Mononuclear cell (primary cell): Measurements from ENCODE around the gene SIM2. TPM values are rescaled to one million over a fixed set of nuclear protein-coding genes. Genes with fewer than 3 reads are reported as not detected.
"Not testable (repeated sequence)": the region's sequence is repeated elsewhere in the genome, so short reads cannot be mapped to it uniquely, and the experiment has no call there.

Source experiments
- H3K27me3 ChIP-seq: 2 replicates; pipeline ENCODE4 v1.6.0; 2011; ENCODE audit warnings: low read length, control low read depth; ENCODE audit not compliant: insufficient read depth
- H3K4me1 ChIP-seq: 2 replicates; pipeline ENCODE4 v1.5.1; 2011; ENCODE audit warnings: mild to moderate bottlenecking, low read length, control low read depth; ENCODE audit not compliant: insufficient read depth
- H3K4me3 ChIP-seq: 2 replicates; pipeline ENCODE4 v1.5.1; 2011; ENCODE audit warnings: mild to moderate bottlenecking, low read length, moderate library complexity
- H3K9me3 ChIP-seq: 2 replicates; pipeline ENCODE4 v1.5.1; 2011; ENCODE audit warnings: low read depth, mild to moderate bottlenecking, control low read depth, low read length
- total RNA-seq: library from RNA; depleted of rRNA; stranded (reverse); fragments of >200 nt; gene quantifications from one replicate; pipeline ENCODE4 v1.2.3, GENCODE V29; 2012

SIM2 gene, protein sequence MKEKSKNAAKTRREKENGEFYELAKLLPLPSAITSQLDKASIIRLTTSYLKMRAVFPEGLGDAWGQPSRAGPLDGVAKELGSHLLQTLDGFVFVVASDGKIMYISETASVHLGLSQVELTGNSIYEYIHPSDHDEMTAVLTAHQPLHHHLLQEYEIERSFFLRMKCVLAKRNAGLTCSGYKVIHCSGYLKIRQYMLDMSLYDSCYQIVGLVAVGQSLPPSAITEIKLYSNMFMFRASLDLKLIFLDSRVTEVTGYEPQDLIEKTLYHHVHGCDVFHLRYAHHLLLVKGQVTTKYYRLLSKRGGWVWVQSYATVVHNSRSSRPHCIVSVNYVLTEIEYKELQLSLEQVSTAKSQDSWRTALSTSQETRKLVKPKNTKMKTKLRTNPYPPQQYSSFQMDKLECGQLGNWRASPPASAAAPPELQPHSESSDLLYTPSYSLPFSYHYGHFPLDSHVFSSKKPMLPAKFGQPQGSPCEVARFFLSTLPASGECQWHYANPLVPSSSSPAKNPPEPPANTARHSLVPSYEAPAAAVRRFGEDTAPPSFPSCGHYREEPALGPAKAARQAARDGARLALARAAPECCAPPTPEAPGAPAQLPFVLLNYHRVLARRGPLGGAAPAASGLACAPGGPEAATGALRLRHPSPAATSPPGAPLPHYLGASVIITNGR
- not detected for total RNA-seq

DNA sequence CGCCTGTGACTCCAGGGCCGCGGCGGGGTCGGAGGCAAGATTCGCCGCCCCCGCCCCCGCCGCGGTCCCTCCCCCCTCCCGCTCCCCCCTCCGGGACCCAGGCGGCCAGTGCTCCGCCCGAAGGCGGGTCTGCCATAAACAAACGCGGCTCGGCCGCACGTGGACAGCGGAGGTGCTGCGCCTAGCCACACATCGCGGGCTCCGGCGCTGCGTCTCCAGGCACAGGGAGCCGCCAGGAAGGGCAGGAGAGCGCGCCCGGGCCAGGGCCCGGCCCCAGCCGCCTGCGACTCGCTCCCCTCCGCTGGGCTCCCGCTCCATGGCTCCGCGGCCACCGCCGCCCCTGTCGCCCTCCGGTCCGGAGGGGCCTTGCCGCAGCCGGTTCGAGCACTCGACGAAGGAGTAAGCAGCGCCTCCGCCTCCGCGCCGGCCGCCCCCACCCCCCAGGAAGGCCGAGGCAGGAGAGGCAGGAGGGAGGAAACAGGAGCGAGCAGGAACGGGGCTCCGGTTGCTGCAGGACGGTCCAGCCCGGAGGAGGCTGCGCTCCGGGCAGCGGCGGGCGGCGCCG is at the start of gene SIM2:
Gene SIM2, plus strand, starts transcription at position 135 of the 565 bp plus-strand sequence. CDS start 632 bp downstream, outside the sequence.
- H3K4me3 ChIP-seq, result no peak within 1 kb of the TSS
- H3K9me3 ChIP-seq, result no peaks in the 10 kb centered on the region
- peaks cover 89% of the 10 kb centered on the region for H3K27me3 ChIP-seq
- peaks cover 9% of the 10 kb centered on the region for H3K4me1 ChIP-seq

DNA sequence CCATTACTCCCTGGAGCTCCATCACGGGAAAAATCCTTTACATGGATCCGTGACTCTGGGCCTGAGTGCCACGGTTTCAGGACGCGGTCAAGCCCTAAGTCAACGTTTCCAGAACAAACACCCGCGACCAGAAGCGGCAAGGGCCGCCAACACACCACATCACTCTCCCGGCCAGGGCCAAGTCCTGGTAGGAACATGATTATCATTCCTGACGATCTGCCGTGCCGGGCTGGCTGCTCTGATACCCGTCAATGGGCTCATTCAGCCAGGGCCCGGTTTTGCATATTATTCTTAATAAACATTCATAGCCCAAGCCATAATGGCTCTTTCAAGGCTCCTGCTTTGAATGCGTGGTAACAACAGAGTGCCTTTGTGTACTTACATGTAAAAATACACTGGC is 44.6 kb upstream of the SIM2 start:
- H3K27me3 ChIP-seq, result peaks cover 3% of the 10 kb centered on the region
- no peaks in the 10 kb centered on the region for H3K4me1 ChIP-seq
- no peak overlapping the region for H3K4me3 ChIP-seq
- H3K9me3 ChIP-seq, result no peaks in the 10 kb centered on the region

DNA sequence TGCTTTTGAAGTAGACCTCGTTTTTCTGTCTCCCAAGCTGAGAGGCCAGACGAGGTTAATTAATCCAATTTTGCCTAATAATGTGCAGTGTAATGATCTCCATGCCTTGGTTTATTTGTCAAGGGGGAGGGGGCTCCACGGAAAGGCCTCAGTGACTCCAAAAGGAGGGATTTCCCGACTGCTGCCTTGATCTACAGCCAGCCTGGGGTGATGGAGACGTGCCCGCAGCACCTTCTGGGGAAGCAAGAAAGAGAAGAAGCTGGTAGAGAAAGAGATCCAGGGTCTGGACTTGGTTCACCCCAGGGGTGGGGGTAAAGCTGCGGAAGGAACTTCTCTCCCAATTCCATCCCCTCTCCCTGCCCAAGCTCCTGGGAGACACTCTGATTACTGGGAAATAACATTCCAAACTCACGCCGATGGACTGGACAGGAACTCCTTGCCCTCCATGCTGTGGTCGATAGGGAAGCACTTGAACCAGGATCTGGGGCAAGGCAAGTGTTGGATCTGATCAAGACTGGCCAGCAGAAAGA is 44.1 kb upstream of the SIM2 start:
- no peaks in the 10 kb centered on the region for H3K4me1 ChIP-seq
- H3K9me3 ChIP-seq, result no peaks in the 10 kb centered on the region
- H3K27me3 ChIP-seq, result peaks cover 3% of the 10 kb centered on the region
- H3K4me3 ChIP-seq, result no peak overlapping the region

DNA sequence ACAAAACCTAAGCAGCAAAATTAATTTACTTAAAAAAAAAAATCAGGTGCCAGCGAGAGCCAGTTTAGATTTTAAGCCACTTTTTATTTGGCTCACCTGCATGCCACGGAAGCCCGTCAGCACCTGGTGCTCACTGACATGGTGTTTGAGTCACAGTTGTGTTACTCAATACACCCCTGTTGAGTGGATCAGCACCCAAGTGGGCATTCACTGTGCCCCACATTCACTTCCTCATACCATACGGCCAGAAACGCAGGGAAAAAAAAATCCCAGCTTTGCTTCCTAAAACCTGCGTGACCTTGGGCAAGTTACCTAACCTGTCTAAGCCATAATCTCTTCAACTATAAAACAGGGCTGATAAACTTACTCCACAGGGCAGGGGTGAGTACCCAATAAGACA is 42.8 kb upstream of the SIM2 start:
- peaks cover 3% of the 10 kb centered on the region for H3K27me3 ChIP-seq

DNA sequence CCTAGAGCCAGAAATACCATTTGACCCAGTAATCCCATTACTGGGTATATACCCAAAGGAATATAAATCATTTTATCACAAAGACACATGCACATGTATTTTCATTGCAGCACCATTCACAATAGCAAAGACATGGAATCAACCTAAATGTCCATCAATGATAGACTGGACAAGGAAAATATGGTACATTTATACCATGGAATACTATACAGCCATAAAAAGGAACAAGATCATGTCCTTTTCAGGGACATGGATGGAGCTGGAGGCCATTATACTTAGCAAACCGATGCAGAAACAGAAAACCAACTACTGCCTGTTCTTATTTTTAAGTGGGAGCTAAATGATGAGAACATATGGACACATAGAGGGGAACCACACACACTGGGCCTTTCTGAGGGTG is 41.6 kb upstream of the SIM2 start:
- not testable (repeated sequence) for H3K27me3 ChIP-seq, H3K4me1 ChIP-seq, H3K9me3 ChIP-seq, H3K4me3 ChIP-seq

More for the DNA sequence above, 42.8 kb upstream of the SIM2 start:
- H3K9me3 ChIP-seq, result no peaks in the 10 kb centered on the region
- H3K4me1 ChIP-seq, result no peaks in the 10 kb centered on the region
- no peak overlapping the region for H3K4me3 ChIP-seq

DNA sequence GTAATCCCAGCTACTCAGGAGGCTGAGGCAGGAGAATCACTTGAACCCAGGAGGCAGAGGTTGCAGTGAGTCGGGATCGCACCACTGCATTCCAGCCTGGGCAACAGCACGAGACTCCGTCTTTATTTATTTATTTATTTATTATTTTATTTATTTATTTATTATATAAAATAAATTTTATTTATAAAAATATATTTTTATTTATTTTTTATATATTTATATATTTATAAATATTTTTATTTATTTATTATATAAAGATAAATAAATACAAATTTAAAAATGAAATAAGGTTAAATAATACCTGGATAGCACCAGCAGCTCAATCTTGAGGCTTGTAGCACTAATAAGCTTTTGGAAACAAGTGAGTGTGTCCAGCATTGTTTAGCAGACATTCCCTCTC is 40.9 kb upstream of the SIM2 start:
- no peaks in the 10 kb centered on the region for H3K4me1 ChIP-seq
- H3K9me3 ChIP-seq, result no peaks in the 10 kb centered on the region
- H3K4me3 ChIP-seq, result no peak overlapping the region
- H3K27me3 ChIP-seq, result peaks cover 3% of the 10 kb centered on the region

DNA sequence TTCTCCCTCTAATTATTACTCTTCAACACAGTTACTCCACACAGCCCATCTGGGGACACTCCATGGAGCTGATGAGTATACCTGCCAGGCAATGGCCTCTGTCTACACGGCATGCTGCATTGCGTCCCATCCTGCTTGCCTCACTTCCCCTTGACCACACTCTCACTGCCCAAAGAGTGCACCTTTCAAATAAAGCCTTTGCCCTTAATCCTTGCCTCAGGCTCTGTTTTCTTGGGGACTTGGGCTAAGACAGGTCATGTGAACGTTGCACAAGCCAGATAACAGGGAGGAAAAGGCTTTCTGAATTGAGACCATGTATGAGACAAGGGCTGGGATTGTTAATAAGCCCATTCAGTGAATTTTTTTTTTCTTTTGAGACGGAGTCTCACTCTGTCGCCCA is 40.0 kb upstream of the SIM2 start:
- peaks cover 6% of the 10 kb centered on the region for H3K27me3 ChIP-seq
- no peaks in the 10 kb centered on the region for H3K9me3 ChIP-seq
- no peaks in the 10 kb centered on the region for H3K4me1 ChIP-seq
- no peak overlapping the region for H3K4me3 ChIP-seq

DNA sequence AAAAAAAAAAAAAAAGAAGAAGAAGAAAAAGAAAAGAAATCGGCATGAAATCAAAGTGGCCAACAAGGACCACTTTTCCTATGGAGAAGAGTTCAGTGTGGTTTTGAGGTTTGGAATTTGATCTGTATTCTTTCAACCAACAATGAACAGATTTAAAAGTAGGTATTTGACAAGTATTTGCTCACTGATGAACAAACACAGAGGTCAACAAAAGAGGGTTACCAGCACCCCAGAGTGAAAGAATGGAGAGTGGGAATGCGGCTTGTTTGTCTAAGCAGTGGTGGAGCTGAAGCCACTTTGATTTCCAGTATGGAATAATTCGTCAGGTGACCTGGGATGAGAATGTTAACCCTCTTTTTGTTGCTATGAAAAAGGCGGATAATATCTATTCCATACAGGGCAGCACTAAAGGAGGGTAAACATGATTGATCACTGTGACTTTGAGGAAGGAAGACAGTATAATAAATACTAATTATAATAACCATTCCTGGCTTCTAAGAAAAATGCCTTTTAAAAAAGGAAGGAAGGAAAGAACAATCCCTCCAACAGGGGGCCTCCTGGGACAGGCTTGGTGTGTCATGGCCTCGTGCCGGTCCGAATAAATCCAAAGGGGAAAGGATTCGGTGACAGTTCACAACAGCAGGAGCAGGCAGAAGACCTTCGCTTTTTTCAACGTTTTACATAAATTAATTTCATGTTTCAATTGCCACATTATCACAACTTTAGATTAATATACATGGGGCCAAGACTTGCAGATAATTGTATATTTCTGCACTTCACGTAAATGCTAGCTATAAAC is 37.2 kb upstream of the SIM2 start:
- H3K9me3 ChIP-seq, result no peaks in the 10 kb centered on the region
- H3K4me3 ChIP-seq, result no peak overlapping the region
- peaks cover 6% of the 10 kb centered on the region for H3K27me3 ChIP-seq
- H3K4me1 ChIP-seq, result no peaks in the 10 kb centered on the region

DNA sequence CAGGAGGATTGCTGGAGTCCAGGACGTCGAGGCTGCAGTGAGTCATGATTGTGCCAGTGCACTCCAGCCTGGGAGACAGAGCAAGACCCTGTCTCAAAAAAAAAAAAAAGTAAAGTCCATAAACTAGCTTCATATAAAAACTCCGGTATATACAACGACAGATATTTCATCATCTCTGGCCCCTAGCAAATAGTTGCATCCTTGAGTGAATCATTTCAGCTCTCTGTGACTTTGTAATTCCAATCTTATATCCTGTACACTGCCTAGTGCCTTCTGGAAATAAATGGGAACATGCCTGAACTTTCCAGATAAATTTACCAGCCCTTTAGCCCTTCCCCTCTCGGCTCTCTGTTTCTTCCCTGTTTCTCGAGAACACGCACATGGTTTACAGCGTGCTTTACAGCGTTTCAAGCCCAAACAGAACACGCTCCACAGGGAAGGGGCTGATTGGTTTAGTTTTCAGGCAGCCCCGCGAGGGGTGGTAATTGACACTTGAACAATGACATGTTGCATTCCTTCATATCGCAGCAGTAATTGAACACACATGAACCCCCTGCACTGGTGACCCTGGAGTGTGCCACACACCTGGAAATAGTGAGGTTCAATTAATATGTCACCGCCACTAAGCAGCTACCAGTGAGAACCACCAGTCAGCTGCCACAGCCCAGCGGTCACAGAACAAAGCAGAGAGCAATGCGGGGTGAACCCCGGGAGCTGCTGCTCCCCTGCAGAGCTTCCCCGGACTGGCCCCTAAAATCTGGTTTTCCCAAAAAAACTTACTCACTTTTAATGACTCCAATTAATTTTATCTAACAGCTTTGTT is 35.7 kb upstream of the SIM2 start:
- H3K27me3 ChIP-seq, result peaks cover 6% of the 10 kb centered on the region
- no peak overlapping the region for H3K4me3 ChIP-seq
- no peaks in the 10 kb centered on the region for H3K9me3 ChIP-seq
- H3K4me1 ChIP-seq, result no peaks in the 10 kb centered on the region

DNA sequence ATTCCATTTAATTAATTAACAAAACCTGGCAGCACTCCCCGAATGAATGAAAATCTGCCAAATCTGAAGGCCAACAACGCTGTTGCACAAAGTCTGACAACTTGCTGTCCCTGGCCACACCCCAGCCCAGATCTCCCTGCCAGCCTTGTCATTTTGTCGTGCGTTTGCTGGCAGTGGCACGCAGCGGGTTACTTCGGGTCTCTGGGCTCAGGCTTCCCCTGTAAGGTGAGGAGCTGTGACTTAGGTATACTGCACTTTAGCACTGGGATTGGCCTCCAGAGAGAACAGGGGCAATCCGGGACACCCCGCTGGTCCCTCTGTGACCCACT is 34.3 kb upstream of the SIM2 start:
- Histone ChIP-seq H3K4me3 (no peak overlapping the region), H3K27me3 (peaks cover 3% of the 10 kb centered on the region), H3K9me3 (no peaks in the 10 kb centered on the region), H3K4me1 (no peaks in the 10 kb centered on the region)

DNA sequence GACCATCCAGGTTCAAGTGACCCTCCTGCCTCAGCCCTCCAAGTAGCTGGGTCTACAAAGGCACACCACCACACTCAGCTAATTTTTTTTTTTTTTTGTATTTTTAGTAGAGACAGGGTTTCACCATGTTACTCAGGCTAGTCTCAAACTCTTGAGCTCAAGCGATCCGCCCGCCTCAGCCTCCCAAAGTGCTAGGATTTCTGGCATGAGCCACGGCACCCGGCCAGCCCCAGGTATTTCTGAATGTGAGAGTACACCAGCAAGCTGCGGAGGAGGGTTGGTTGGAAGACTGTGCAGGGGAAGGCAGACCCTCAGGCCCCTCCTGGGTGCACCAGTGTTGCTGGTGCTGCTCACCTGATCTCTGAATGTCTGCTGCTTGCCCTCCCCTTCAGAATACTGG is 33.1 kb upstream of the SIM2 start:
- no peaks in the 10 kb centered on the region for H3K4me1 ChIP-seq
- H3K4me3 ChIP-seq, result no peak overlapping the region
- H3K27me3 ChIP-seq, result peaks cover 3% of the 10 kb centered on the region
- no peaks in the 10 kb centered on the region for H3K9me3 ChIP-seq

DNA sequence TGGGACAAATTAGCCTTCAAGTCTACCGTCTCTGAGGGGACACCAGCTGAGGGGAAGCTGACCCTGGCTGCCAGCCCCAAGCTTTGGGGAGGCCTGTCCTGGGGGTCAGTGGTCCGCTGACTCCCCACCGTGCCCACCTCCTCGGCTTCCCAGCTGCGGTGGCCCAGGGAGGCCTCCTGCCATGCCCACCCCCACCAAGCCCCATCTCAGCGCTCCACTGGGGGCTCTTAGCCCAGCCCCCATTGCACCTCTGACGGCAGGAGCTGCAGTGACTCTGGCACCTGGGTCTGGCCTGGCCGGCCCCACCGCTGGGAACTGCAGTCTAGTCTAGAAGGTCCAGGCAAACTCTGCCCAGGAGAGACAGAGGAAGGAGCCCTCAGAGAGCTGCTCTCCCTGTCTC is 30.2 kb upstream of the SIM2 start:
- Histone ChIP-seq H3K4me1 (no peaks in the 10 kb centered on the region), H3K4me3 (no peak overlapping the region), H3K9me3 (no peaks in the 10 kb centered on the region), H3K27me3 (no peaks in the 10 kb centered on the region)

DNA sequence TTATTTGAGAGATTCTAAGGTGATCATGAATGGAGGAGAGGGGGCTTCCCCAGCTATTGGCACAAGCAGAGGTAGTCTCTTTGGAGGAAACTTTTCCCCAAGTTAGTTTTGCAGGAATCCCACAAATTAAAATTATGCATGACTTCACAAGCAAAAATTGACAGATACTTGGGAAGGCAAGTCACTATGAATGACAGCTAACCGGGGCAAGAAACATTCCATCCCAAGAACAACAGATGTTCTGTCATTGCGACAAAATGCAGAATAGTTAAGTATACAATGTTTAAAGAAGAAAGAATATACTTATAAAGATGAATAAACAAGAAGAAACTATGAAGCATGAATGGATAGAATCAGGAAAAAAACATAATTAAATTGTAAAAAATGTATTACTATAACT is 27.1 kb upstream of the SIM2 start:
- Histone ChIP-seq H3K9me3 (no peaks in the 10 kb centered on the region), H3K27me3 (peaks cover 6% of the 10 kb centered on the region), H3K4me1 (no peaks in the 10 kb centered on the region), H3K4me3 (no peak overlapping the region)

DNA sequence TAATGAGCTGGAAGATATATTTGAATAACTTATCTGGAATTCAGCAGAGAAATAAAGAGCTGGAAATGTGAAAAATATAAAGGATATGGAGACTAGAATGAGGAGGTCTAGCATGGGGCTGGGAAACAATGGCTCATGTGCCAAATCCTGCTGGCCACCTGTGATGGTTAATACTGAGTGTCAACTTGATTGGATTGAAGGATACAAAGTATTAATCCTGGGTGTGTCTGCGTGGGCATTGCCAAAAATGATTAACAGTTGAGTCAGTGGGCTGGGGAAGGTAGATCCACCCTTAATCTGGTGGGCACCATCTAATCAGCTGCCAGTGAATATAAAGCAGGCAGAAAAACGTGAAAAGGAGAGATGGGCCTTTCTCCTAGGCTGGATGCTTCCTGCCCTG is 26.6 kb upstream of the SIM2 start:
- H3K4me3 ChIP-seq, H3K27me3 ChIP-seq, H3K4me1 ChIP-seq, H3K9me3 ChIP-seq: not testable (repeated sequence)
